Spleen (tissue), 7 donors: ENCODE measurements around the gene ANKRD36.
"Not testable (repeated sequence)": the region's sequence is repeated elsewhere in the genome, so short reads cannot be mapped to it uniquely, and the experiment has no call there.

Experiments used
- POLR2A ChIP-seq, 3 donors: fragments of 450-650 bp; IDR thresholded peaks; one replicate each; pipeline ENCODE4 v1.5.1; 2017; ENCODE audit warnings: antibody characterized with exemption in 3 of 3, mild to moderate bottlenecking in 1 of 3
- TF ChIP-seq, protein P1 (sequence below), 11 experiments: fragments of 200-600 bp in 7 of 11; fragments of 450-650 bp in 4 of 11; sonication (generic) in 4 of 11; IDR thresholded peaks in 8 of 11; conservative IDR thresholded peaks in 3 of 11; 1 replicate in 7 of 11; 2 replicates in 4 of 11; pipeline versions ENCODE4 v1.4.0 to v1.8.0; 2016 to 2021; ENCODE audit warnings: antibody characterized with exemption in 11 of 11, inconsistent platforms in 4 of 11, mild to moderate bottlenecking in 1 of 11
- donor health status: DM: no; HTN: no; CAD: no; lungs with moderate emphysema.
- donor health status: DM: no; HTN: no; CAD: no.
- donor health status: DM: no; HTN: no; CAD: no.

DNA sequence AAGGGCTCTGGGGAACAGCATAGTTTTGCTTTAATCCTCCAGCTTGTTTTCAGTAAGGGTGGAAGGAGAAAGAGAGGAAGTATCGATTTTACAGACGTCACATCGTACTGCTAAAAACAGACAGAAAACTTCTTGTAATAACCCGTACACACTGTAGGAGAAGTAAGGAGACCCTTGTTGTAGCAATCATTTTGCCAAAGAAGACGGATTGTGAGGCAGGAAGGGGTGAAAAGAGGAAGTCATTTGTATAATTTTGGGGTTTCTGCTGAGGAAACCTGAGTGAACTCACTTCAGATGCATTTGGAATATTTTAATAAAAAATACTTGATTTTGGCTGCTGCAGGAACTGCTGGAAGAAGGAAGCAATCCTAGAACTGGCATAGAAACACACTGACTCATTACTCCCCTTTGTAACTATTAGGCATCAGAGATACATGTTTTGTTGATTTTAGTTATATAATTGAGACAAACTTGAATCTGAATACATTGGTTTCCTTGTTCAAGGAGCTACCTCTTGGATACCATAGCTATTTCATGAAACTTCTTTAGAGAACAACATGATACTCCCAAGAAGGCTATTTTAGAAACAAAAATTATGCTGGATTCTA, 89.8 kb downstream of the ANKRD36 start:
- TF ChIP-seq, protein P1, sequence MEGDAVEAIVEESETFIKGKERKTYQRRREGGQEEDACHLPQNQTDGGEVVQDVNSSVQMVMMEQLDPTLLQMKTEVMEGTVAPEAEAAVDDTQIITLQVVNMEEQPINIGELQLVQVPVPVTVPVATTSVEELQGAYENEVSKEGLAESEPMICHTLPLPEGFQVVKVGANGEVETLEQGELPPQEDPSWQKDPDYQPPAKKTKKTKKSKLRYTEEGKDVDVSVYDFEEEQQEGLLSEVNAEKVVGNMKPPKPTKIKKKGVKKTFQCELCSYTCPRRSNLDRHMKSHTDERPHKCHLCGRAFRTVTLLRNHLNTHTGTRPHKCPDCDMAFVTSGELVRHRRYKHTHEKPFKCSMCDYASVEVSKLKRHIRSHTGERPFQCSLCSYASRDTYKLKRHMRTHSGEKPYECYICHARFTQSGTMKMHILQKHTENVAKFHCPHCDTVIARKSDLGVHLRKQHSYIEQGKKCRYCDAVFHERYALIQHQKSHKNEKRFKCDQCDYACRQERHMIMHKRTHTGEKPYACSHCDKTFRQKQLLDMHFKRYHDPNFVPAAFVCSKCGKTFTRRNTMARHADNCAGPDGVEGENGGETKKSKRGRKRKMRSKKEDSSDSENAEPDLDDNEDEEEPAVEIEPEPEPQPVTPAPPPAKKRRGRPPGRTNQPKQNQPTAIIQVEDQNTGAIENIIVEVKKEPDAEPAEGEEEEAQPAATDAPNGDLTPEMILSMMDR (IDR thresholded peaks at IDR 0.05 in 8 of 11, conservative IDR thresholded peaks at IDR 0.05 in 3 of 11), result not testable (repeated sequence)
- not testable (repeated sequence) for TF ChIP-seq POLR2A (IDR thresholded peaks at IDR 0.05)
